Erythroblast (primary cell): ENCODE measurements around the gene PAEP.
A peak's percentile ranks its signal among the peaks of the same experiment; 100 is the strongest.

Experiments used
- DNase-seq, 2 experiments: peaks; one replicate each; lab custom pipeline; 2025; lab: John Stamatoyannopoulos, UW
- GATA1 ChIP-seq: IDR thresholded peaks from 2 replicates; pipeline ENCODE4 v1.6.1; 2011; ENCODE audit warnings: low read depth, mild to moderate bottlenecking, control low read depth, low read length, moderate library complexity
- POLR2A ChIP-seq: IDR thresholded peaks from 2 replicates; pipeline ENCODE4 v1.6.1; 2011; ENCODE audit warnings: mild to moderate bottlenecking, low read length

PAEP gene

DNA sequence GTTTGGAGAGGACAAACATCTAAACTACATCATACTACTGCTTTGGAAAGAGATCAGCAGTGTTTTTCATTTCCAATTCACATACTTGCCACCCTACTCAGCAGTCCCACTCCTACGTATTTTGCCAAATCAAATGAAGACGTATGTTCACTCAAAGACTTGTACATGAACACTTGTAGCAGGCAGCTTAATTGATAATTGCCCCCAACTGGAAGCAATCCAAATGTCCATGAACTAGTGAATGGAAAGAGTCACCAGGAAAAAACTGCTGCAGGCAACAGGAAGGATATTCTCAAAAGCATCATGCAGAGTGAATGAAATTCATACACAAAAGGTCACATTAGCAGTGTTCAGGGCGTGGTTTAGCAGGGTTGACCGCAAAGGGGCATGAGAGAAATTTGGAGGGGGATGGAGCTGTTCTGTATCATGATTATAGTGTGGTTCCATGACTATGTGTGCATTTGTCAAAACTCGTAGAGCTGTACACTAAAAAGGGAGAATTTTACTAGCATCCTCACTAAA lies 38.8 kb downstream of the PAEP start:
- no peak for DNase-seq
- no peak for TF ChIP-seq POLR2A

DNA sequence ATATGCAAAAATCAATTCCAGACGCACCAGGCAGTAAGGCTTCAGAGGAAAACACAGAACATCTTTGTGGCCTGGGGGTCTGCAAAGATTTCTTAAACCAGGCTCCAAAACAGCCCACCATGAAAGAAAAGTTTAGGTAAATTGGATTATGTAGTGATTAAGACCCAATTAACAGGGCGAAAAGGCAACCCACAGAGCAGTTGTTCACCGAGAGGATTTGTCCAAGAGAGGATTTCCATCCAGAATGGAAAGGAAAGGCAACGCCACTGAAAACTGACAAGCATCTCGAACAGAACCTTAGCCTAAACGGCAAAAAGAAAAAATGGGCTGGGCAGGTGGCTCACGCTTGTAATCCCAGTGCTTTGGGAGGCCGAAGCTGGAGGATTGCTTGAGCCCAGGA lies 40.4 kb downstream of the PAEP start:
- TF ChIP-seq GATA1 (no peak), POLR2A (no peak)
- DNase-seq = no peak

DNA sequence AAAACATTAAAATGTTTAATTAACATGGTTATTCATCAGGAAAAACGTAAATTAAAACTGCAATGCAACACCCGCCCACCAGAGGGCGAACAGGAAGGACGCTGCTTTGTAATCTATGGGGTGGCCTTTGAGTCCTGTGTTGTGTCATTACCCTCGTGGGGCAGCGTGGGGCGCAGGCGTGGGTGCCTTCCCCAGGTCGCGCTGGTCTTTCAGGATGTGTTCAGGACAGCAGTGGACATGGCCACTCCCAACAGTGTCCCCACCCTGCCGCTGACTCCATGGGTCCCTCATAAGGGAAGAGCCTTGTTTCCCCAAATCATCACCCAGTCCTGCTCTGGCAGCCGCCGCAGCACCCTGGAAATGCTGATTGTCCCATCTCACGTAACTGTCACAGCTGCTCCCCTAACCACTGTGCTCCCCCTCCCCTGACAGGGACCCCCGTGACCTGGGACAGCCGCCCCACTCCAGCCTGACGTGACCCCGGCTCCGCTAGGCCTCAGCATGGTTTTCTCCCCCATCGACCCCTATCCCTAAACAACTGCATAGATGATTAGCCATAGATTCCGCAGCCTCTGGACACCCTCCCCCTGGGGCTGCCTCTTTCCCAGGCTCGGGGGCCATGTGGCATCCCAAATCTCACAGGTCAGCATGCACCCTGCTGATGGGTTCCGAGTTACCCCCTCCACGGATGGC lies 41.4 kb downstream of the PAEP start:
- peak; percentile 44 to 75 for DNase-seq

DNA sequence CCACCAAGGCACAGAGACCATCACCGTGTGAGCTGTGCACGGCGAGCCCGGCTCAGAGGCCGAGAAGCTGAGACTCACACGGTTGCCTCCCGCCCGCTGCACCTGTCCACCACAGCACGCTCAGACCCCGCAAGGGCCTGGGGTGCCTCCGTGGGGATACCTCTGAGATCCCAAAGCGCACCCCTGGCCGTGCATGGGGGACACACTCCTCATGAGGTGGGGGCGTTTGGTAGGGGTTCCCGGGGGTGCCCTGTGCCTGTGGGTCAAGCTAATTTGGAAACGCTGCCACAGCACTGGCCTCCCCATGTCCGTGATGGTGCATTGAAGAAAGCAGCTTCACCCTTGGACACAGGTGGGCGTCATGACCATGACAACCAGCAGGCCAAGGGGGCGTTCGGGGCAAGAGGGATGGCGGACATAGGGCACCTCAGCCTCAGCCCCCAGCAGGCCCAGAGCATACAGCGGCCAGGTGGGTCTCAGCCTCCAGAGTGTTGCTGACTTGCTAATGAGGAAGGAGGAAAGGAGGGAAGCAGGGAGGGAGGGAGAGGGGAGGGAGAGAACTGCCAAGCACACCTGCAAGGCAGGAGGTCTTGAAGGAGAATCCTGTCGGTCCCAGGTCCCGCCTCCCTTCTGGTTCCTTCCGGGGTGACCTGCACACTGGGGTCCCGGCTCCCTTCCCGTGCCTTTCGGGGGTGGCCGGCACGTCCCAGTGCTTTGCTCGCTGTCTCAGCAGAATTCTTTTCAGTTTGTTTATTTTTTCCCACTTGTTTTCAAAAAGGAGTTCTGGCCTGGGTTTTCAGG lies 43.1 kb downstream of the PAEP start:
- no peak for DNase-seq
- TF ChIP-seq POLR2A = no peak

More for the DNA sequence above, 41.4 kb downstream of the PAEP start:
- TF ChIP-seq POLR2A (no peak), GATA1 (no peak)

DNA sequence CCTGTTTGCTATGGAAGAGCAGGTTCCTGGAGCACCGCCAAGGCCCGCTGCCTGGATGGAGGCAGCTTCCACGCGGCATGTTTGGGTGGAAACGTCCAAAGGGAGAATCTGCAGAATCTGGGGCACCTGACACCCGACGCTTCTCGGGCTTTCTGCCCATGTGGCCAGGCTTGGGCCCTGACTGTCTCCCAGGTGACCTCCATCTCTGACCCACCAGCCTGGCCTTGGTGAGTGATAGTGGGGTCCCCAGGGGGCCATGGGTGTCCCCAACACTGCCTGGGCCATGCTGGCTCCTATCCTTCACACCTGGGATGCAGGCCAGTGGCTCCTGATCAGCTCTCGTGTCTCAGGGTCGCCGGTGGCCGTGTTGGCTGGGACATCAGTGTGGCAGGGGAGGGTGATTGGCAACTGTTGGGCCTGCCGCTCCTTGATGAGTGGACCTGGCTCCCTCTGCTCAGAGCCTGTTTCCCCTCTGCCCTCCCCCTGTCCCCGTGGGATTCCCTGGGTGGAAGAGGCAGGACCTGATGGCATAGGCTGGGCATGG lies 43.8 kb downstream of the PAEP start:
- no peak for DNase-seq
- no peak for TF ChIP-seq GATA1
- no peak for TF ChIP-seq POLR2A

DNA sequence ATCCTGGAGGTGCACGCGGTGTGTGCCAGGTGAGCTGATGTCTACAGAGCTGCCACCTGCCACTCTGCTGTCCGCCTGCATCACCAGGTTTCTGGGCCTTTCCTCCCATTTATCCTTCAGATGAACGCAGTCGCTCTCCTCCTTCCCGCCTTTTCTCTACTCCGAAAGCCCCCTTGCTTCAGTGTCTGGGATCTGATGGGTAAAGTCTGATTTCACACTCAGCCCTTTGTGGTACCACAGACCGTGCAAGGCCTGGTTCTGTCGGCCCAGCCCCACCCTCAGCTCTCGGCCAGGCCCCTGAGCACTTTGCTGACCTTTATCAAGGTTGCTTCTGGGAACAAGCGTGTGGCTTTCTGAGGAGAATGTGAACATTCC lies 45.3 kb downstream of the PAEP start:
- DNase-seq = no peak
- no peak for TF ChIP-seq POLR2A
- no peak for TF ChIP-seq GATA1

DNA sequence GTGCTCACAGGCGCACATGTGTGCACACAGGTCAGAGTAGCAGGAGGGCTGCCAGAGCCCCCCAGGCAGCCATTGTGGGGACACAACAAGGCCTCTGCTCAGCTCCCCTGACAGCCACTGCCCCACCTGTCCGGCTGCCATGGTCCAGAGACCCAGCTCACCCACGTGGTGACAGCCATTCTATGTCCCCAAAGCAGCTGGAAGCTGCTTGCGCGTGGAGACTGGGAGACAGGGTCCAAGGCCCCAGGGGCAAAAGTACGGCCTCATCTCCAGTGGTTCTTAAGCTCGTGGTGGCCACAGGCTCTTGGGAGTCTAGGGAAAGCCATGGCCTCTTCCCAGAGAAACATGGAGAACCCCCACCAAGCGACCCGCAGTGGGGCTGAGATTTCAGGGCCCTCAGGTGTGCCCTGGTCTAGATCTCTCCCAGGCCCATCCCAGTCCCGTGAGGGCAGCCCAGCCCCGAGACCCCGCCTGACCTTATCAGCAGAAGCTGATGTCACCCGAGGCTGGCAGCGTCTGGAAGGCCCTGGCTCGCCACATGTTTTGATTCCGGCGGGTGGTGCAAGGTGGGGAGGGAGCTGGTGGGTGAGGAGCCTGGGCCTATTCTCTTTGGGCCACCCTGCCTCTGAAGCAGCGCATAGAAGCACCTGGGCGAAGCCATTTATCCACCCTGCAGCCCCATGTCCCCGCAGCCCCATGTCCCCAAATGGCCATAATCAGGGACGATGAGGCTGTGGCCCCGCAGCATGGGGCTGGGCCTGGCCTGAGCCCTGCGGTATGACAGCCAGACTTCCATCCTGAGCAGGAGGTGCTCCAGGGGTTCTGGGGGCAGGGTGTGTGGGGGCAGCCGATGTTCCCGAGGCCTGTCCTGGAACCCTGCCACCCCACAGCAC lies 46.1 kb downstream of the PAEP start:
- DNase-seq = no peak
- TF ChIP-seq GATA1 (no peak), POLR2A (no peak)

DNA sequence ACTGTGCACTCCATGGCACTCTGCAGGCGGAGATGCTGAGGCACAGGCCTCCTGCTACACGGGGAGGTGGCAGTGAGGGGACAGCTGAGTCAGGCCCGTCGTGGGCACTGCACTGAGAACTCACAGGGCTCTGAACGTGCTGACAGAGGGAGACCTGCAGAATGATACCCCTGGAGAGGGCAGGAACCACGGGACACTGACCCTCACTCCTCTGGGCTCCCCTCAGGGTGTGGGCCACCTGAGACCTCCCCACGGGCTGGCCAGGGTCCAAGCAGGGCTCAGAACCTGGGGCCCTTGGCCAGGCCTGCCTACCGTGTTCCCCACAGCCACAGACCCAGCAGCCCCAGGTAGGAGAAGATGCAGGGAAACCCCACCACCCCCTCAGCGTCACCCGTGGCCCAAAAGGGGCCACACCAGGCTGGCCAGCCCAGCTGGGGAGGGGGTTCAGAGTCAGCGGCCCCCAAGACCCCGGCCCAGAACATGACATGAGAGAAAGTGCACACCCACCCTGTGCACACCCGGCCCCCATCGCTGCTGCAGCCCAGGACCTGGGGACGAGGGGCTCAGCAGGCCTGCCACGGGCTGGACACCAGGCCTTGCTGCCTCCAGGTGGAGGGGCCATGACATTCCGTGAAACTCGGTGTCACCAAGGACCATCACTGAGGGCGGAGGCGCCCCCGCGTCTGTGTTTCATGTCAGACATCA lies 46.9 kb downstream of the PAEP start:
- no peak for TF ChIP-seq GATA1
- TF ChIP-seq POLR2A = no peak
- DNase-seq = no peak

DNA sequence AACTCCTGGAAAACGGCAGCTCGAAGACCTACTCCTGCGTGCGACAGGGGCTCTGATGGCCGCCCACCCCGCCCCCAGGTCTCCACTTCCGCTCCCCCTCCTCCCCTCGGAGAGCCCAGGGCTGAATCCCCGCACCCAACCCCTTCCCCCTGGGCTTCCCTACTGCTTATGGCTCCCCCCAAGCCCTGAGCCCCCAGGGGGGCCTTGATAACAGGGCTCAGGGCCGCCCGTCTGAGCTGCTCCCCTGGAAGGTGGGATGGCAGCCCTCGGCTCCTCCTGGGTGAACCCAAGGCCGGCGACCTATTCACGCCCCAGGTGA lies 47.4 kb downstream of the PAEP start:
- no peak for DNase-seq

DNA sequence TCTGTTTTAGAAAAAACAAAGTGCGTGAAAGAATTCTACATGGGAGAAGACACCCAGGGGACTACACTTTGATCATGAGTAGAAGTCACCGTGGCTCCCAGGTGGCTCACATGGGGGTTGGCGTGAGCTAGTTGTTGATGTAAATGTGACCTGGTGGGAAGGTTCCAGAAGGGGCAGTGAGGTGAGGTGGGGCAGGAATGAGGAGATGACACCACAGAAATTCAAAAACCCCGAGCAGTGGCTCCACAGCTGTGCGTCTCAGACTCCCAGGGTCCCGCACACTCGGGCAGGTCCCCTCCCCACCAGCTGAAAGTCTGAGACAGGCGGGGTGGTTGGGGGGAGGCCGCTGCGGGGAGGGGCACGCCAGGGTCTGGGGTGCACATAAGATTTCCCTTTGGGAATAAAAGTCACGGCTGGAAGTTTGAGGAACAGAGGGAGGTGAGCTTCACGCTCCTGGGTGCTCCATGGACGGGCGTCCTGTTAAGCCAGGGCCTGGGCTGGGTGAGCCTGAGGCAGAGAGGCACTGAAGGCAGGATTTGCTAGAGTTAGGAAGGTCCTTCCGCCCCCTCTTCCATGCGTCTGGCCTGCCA lies 47.9 kb downstream of the PAEP start:
- no peak for TF ChIP-seq POLR2A
- TF ChIP-seq GATA1 = no peak
- DNase-seq = no peak

More for the DNA sequence above, 47.4 kb downstream of the PAEP start:
- TF ChIP-seq POLR2A (no peak), GATA1 (no peak)

DNA sequence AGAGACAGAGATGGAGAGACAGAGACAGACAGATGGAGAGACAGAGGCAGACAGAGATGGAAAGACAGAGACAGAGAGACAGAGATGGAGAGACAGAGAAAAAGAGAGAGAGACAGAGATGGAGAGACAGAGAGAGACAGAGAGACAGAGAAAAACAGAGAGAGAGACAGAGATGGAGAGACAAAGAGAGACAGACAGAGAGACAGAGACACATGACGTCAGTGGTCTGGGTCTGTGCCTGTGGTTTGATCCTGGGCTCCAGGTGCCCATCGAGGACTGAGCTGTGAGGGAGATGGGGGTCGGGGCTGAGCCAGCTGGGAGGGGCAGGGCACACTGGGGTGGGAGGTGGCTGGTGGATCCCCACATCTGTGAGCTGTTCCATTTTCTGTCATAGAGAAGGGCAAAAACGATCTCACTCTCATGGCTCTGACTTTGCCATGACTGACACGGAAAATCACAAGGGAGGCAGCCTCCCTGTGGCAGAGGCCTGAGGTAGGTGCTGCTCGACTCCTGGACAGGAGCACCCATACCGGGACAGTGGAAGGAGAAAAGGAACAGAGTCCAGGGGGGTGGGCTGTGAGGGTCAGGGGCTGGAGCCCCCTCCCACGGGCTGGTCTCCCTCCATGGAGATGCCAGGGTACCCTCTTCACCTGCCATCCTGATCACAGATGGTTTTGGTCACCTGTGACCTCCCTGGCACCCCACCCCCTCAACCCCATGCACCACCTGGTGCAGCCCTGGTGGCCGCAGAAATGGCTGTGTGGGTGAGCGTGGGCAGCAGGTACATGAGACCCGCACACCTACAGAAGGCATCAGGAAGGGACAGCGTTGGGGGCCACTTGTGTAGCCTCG lies 49.0 kb downstream of the PAEP start:
- TF ChIP-seq GATA1 (no peak), POLR2A (no peak)
- DNase-seq = no peak

DNA sequence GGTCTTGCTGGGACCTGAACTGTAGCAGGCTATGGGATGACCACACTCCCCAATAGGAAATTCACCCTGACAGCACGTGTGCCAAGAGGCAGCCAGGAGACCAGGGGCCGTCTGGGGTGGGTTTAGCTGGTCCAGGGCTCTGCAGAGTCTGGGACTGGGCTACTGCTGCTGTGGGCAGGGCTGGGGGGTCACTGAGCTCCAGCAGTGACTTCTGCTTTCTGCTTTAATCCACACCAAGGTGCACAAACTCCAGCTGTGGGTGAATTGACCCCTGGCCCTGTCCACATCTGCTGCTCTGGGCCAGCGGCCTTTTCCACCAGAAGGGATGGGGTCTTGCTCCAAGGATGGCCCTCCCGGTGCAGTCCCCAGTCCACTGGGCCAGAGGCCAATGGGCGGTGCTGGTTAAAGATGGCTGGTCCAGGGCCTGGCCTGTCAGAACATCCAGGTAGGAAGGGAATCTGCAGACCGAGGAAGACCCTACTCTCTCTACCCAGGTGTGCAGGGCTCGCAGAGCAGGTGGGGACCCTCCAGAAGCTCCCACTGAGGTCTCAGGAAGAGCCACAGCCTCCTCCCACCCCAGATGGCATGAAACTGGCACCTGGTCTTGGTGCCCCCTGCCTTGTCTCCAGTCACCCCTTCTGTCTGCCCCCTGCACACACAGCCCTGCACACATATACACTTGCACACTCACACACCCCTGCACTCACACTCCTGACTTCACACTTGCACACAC lies 49.8 kb downstream of the PAEP start:
- no peak for TF ChIP-seq GATA1
- no peak for TF ChIP-seq POLR2A

More for the DNA sequence above, 49.8 kb downstream of the PAEP start:
- DNase-seq = no peak
